ENCODE data around the gene POLE3.

The POLE3 gene

DNA sequence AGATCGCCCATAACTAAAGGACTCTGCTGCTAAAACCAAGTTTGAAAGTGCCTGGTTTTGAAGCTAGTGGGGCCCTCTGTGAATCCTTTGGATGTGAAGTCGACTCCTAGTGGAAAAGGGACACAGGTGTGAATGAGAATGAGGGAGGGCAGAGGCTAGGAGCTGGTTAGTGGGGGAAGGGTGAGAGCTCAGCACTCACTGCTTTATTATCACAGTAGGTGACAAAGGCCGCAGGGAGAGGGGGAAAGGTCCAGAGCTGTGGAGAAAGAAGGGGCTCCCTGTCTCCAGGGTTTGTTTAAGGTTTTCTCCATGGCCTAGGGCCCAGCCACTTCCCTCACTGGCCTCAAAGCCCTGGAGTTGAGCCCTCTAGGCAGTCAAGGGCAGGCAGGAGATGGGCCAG lies 37.2 kb downstream of the POLE3 start:
- Histone ChIP-seq H3K4me1 (ENCODE audit: control insufficient read depth in 2 of 2, insufficient read depth in 1 of 2, low read depth in 1 of 2, low read length in 2 of 2) (peaks cover 0 to 7% of the 10 kb centered on the region in 2 donors), H3K36me3 (replicated peaks in 1 of 2; ENCODE audit: control insufficient read depth in 2 of 2, insufficient read depth in 2 of 2, low read length in 2 of 2) (peaks cover 11 to 16% of the 10 kb centered on the region in 2 donors), H3K4ac (ENCODE audit: low read length) (no peak overlapping the region), H2BK12ac (ENCODE audit: low read length) (no peak overlapping the region), H2AFZ (ENCODE audit: low read length) (no peak overlapping the region), H3K14ac (ENCODE audit: low read length) (no peak overlapping the region), H2BK120ac (ENCODE audit: low read depth, low read length) (no peak overlapping the region), H3K23ac (ENCODE audit: low read depth, low read length, poor library complexity) (no peak overlapping the region), H3K27me3 (ENCODE audit: control insufficient read depth in 3 of 3, insufficient read depth in 3 of 3, low read depth in 1 of 3, low read length in 3 of 3) (peaks cover 0 to 10% (median 0%) of the 10 kb centered on the region in 3 experiments), H3K9ac (ENCODE audit: low read depth, low read length, poor library complexity) (peak overlapping the region; percentile 37), H3K18ac (ENCODE audit: low read length) (no peak overlapping the region), H2AK5ac (ENCODE audit: low read depth, low read length) (no peak overlapping the region), H3K27ac (replicated peaks; ENCODE audit: low read length) (no peak overlapping the region), H2BK15ac (ENCODE audit: low read length) (no peak overlapping the region), H4K91ac (ENCODE audit: low read depth, low read length, poor library complexity) (no peak overlapping the region), H3K9me3 (replicated peaks in 1 of 2; ENCODE audit: control insufficient read depth in 2 of 2, insufficient read depth in 1 of 2, low read depth in 1 of 2, low read length in 2 of 2) (no peaks in the 10 kb centered on the region), H2BK5ac (ENCODE audit: low read length) (peak overlapping the region; percentile 6), H3K4me3 (ENCODE audit: low read length in 2 of 2) (no peak overlapping the region), H4K8ac (ENCODE audit: low read depth, low read length) (no peak overlapping the region), H3K4me2 (ENCODE audit: insufficient read depth, low read length, poor library complexity, severe bottlenecking) (no peak overlapping the region), H3K79me1 (ENCODE audit: low read depth, low read length) (no peaks in the 10 kb centered on the region)
- DNase-seq (ENCODE audit: low spot score), result no peak
- WGBS, 2 donors (ENCODE audit: extremely low coverage in 2 of 2, insufficient read length in 2 of 2, insufficient replicate concordance in 1 of 2), result no CpG with 5 or more reads among the region's 3 CpGs

DNA sequence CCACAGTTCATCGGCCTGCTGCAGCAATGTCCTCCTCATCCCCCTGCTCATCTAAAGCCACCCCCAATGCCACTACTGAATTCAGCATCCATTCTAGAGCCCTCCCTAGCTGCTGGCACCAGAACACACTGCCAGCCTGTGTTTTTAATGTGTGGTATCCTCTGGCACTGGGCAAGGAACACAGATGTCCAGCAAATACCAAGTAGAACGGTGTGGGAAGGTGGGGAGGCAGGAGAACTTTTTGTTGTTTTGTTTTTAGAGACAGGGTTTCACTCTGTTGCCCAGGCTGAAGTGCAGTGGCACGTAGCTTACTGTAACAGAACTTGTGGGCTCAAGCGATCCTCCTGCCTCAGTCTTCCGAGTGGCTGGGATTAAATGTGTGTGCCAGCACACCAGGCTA lies 38.4 kb downstream of the POLE3 start:
- peaks cover 0 to 14% (median 0%) of the 10 kb centered on the region in 3 experiments for H3K27me3 ChIP-seq (ENCODE audit: control insufficient read depth in 3 of 3, insufficient read depth in 3 of 3, low read depth in 1 of 3, low read length in 3 of 3)
- H3K9ac ChIP-seq (ENCODE audit: low read depth, low read length, poor library complexity), result no peak overlapping the region
- no peaks in the 10 kb centered on the region for H3K79me1 ChIP-seq (ENCODE audit: low read depth, low read length)
- H2BK120ac ChIP-seq (ENCODE audit: low read depth, low read length), result no peak overlapping the region
- H4K91ac ChIP-seq (ENCODE audit: low read depth, low read length, poor library complexity), result no peak overlapping the region
- no CpG with 5 or more reads among the region's 5 CpGs for WGBS, 2 donors (ENCODE audit: extremely low coverage in 2 of 2, insufficient read length in 2 of 2, insufficient replicate concordance in 1 of 2)
- H3K4me2 ChIP-seq (ENCODE audit: insufficient read depth, low read length, poor library complexity, severe bottlenecking), result no peak overlapping the region
- H3K4ac ChIP-seq (ENCODE audit: low read length), result no peak overlapping the region
- no peak overlapping the region for H4K8ac ChIP-seq (ENCODE audit: low read depth, low read length)
- H2BK12ac ChIP-seq (ENCODE audit: low read length), result no peak overlapping the region
- H2BK5ac ChIP-seq (ENCODE audit: low read length), result no peak overlapping the region
- H3K14ac ChIP-seq (ENCODE audit: low read length), result no peak overlapping the region
- H2AFZ ChIP-seq (ENCODE audit: low read length), result no peak overlapping the region
- H3K36me3 ChIP-seq (replicated peaks in 1 of 2; ENCODE audit: control insufficient read depth in 2 of 2, insufficient read depth in 2 of 2, low read length in 2 of 2), result peaks cover 11 to 16% of the 10 kb centered on the region in 2 donors
- no peak overlapping the region for H2AK5ac ChIP-seq (ENCODE audit: low read depth, low read length)
- H3K27ac ChIP-seq (replicated peaks; ENCODE audit: low read length), result no peak overlapping the region
- DNase-seq (ENCODE audit: low spot score), result no peak
- no peak overlapping the region for H2BK15ac ChIP-seq (ENCODE audit: low read length)
- no peak overlapping the region for H3K18ac ChIP-seq (ENCODE audit: low read length)
- peak overlapping the region; percentile 52 for H3K23ac ChIP-seq (ENCODE audit: low read depth, low read length, poor library complexity)
- H3K4me1 ChIP-seq (ENCODE audit: control insufficient read depth in 2 of 2, insufficient read depth in 1 of 2, low read depth in 1 of 2, low read length in 2 of 2), result peaks cover 0 to 7% of the 10 kb centered on the region in 2 donors
- H3K9me3 ChIP-seq (replicated peaks in 1 of 2; ENCODE audit: control insufficient read depth in 2 of 2, insufficient read depth in 1 of 2, low read depth in 1 of 2, low read length in 2 of 2), result no peaks in the 10 kb centered on the region
- no peak overlapping the region for H3K4me3 ChIP-seq (ENCODE audit: low read length in 2 of 2)

GRCh38 chr9:113370806-113371325 lies 39.6 kb downstream of the POLE3 start:
- Histone ChIP-seq H3K18ac (ENCODE audit: low read length) (no peak overlapping the region), H3K14ac (ENCODE audit: low read length) (no peak overlapping the region), H3K4ac (ENCODE audit: low read length) (no peak overlapping the region), H3K23ac (ENCODE audit: low read depth, low read length, poor library complexity) (no peak overlapping the region), H2BK12ac (ENCODE audit: low read length) (no peak overlapping the region), H2BK5ac (ENCODE audit: low read length) (no peak overlapping the region), H3K36me3 (replicated peaks in 1 of 2; ENCODE audit: control insufficient read depth in 2 of 2, insufficient read depth in 2 of 2, low read length in 2 of 2) (peaks cover 11 to 16% of the 10 kb centered on the region in 2 donors), H3K9me3 (replicated peaks in 1 of 2; ENCODE audit: control insufficient read depth in 2 of 2, insufficient read depth in 1 of 2, low read depth in 1 of 2, low read length in 2 of 2) (no peaks in the 10 kb centered on the region), H3K79me1 (ENCODE audit: low read depth, low read length) (no peaks in the 10 kb centered on the region), H2BK120ac (ENCODE audit: low read depth, low read length) (no peak overlapping the region), H3K27me3 (ENCODE audit: control insufficient read depth in 3 of 3, insufficient read depth in 3 of 3, low read depth in 1 of 3, low read length in 3 of 3) (peaks cover 0 to 19% (median 0%) of the 10 kb centered on the region in 3 experiments), H3K4me3 (ENCODE audit: low read length in 2 of 2) (no peak overlapping the region), H3K4me1 (ENCODE audit: control insufficient read depth in 2 of 2, insufficient read depth in 1 of 2, low read depth in 1 of 2, low read length in 2 of 2) (peaks cover 0 to 7% of the 10 kb centered on the region in 2 donors), H2AK5ac (ENCODE audit: low read depth, low read length) (no peak overlapping the region), H3K9ac (ENCODE audit: low read depth, low read length, poor library complexity) (no peak overlapping the region), H4K8ac (ENCODE audit: low read depth, low read length) (no peak overlapping the region), H2BK15ac (ENCODE audit: low read length) (no peak overlapping the region), H3K4me2 (ENCODE audit: insufficient read depth, low read length, poor library complexity, severe bottlenecking) (no peak overlapping the region), H4K91ac (ENCODE audit: low read depth, low read length, poor library complexity) (no peak overlapping the region), H2AFZ (ENCODE audit: low read length) (no peak overlapping the region), H3K27ac (replicated peaks; ENCODE audit: low read length) (no peak overlapping the region)
- whole genome bisulfite sequencing, 2 donors (ENCODE audit: extremely low coverage in 2 of 2, insufficient read length in 2 of 2, insufficient replicate concordance in 1 of 2), result no CpG with 5 or more reads among the region's 8 CpGs
- no peak for DNase-seq (ENCODE audit: low spot score)

DNA sequence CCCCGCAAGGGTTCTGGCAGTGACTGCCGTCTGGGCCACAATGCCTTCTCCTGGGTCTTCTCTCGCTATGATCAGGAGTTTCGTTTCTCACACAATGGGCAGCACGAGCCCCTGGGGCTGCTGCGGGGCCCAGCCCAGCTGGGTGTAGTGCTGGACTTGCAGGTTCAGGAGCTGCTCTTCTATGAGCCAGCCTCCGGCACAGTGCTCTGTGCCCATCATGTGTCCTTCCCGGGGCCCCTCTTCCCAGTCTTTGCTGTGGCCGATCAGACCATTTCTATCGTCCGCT lies 40.7 kb downstream of the POLE3 start:
- Histone ChIP-seq H2BK5ac (ENCODE audit: low read length) (no peak overlapping the region), H4K8ac (ENCODE audit: low read depth, low read length) (no peak overlapping the region), H2AK5ac (ENCODE audit: low read depth, low read length) (peak overlapping the region; percentile 6), H3K18ac (ENCODE audit: low read length) (no peak overlapping the region), H4K91ac (ENCODE audit: low read depth, low read length, poor library complexity) (no peak overlapping the region), H3K4me1 (ENCODE audit: control insufficient read depth in 2 of 2, insufficient read depth in 1 of 2, low read depth in 1 of 2, low read length in 2 of 2) (peaks cover 0 to 4% of the 10 kb centered on the region in 2 donors), H3K9ac (ENCODE audit: low read depth, low read length, poor library complexity) (no peak overlapping the region), H2BK12ac (ENCODE audit: low read length) (no peak overlapping the region), H3K23ac (ENCODE audit: low read depth, low read length, poor library complexity) (no peak overlapping the region), H2BK15ac (ENCODE audit: low read length) (no peak overlapping the region), H3K27me3 (ENCODE audit: control insufficient read depth in 3 of 3, insufficient read depth in 3 of 3, low read depth in 1 of 3, low read length in 3 of 3) (peaks cover 0 to 19% (median 0%) of the 10 kb centered on the region in 3 experiments), H3K4me3 (ENCODE audit: low read length in 2 of 2) (no peak overlapping the region), H3K9me3 (replicated peaks in 1 of 2; ENCODE audit: control insufficient read depth in 2 of 2, insufficient read depth in 1 of 2, low read depth in 1 of 2, low read length in 2 of 2) (no peaks in the 10 kb centered on the region), H3K14ac (ENCODE audit: low read length) (no peak overlapping the region), H3K4ac (ENCODE audit: low read length) (no peak overlapping the region), H3K4me2 (ENCODE audit: insufficient read depth, low read length, poor library complexity, severe bottlenecking) (no peak overlapping the region), H3K27ac (replicated peaks; ENCODE audit: low read length) (no peak overlapping the region), H2BK120ac (ENCODE audit: low read depth, low read length) (no peak overlapping the region), H3K79me1 (ENCODE audit: low read depth, low read length) (no peaks in the 10 kb centered on the region), H3K36me3 (replicated peaks in 1 of 2; ENCODE audit: control insufficient read depth in 2 of 2, insufficient read depth in 2 of 2, low read length in 2 of 2) (peaks cover 11 to 16% of the 10 kb centered on the region in 2 donors), H2AFZ (ENCODE audit: low read length) (peak overlapping the region; percentile 46)
- WGBS, 2 donors (ENCODE audit: extremely low coverage in 2 of 2, insufficient read length in 2 of 2, insufficient replicate concordance in 1 of 2), result no CpG with 5 or more reads among the region's 11 CpGs
- DNase-seq (ENCODE audit: low spot score), result no peak

All from neuronal stem cell (in vitro differentiated cells).